PFSK-1 (cell line): ENCODE measurements around the gene IL36RN.

Experiments
- REST ChIP-seq, 2 experiments: IDR thresholded peaks; 2 replicates each; pipeline versions ENCODE4 v1.6.1 to v1.8.0; 2011 to 2012; ENCODE audit warnings: low read depth in 2 of 2, low read length in 2 of 2, control low read depth in 1 of 2, inconsistent platforms in 1 of 2, mild to moderate bottlenecking in 1 of 2, moderate library complexity in 1 of 2; ENCODE audit not compliant: insufficient read depth in 1 of 2
- SIN3A ChIP-seq: IDR thresholded peaks from 2 replicates; pipeline ENCODE4 v1.6.1; 2012; ENCODE audit warnings: mild to moderate bottlenecking, low read length, moderate library complexity, borderline replicate concordance; ENCODE audit not compliant: insufficient read depth
- TAF1 ChIP-seq: IDR thresholded peaks from 2 replicates; pipeline ENCODE4 v1.6.1; 2012; ENCODE audit warnings: low read length, control low read depth, borderline replicate concordance; ENCODE audit not compliant: insufficient read depth

- no peak for TF ChIP-seq REST (IDR thresholded peaks at IDR 0.05; ENCODE audit: insufficient read depth in 1 of 2, low read depth in 2 of 2, low read length in 2 of 2)
- TF ChIP-seq SIN3A, result no peak
- TF ChIP-seq TAF1, result no peak
Observed at GRCh38 chr2:113098041-113098440, 39.0 kb downstream of the IL36RN start.
